GM23338 (cell line): ENCODE measurements around the gene GAB2. TPM values are rescaled to one million over a fixed set of nuclear protein-coding genes. Genes with fewer than 3 reads are reported as not detected.

Experiments
- ATAC-seq: fragments of 200-7000 bp; cut with Tn5 transposase; 3 replicates; pipeline ENCODE4 v1.9.1; 2020
- DNase-seq: peaks from one replicate; pipeline ENCODE4 v3.0.0-alpha.2; 2015; ENCODE audit warnings: low spot score
- H2AFZ ChIP-seq: fragments of 200-600 bp; sonication (generic); 2 replicates; pipeline ENCODE4 v1.8.0; 2016; ENCODE audit warnings: antibody characterized with exemption, mild to moderate bottlenecking, moderate library complexity
- H3F3A ChIP-seq: fragments of 200-600 bp; sonication (generic); replicated peaks from 2 replicates; pipeline ENCODE4 v1.8.0; 2017; ENCODE audit warnings: antibody characterized with exemption, mixed run types, low read depth
- H3K27ac ChIP-seq: fragments of 200-600 bp; sonication (generic); 2 replicates; pipeline ENCODE4 v1.6.1; 2016; ENCODE audit warnings: low read depth
- H3K27me3 ChIP-seq: fragments of 200-600 bp; sonication (generic); 2 replicates; pipeline ENCODE4 v1.8.0; 2016; ENCODE audit warnings: mild to moderate bottlenecking, mixed run types, moderate library complexity; ENCODE audit not compliant: insufficient read depth
- H3K36me3 ChIP-seq: fragments of 200-600 bp; sonication (generic); 2 replicates; pipeline ENCODE4 v1.8.0; 2016; ENCODE audit warnings: mild to moderate bottlenecking; ENCODE audit not compliant: insufficient read depth
- H3K4me1 ChIP-seq: fragments of 200-600 bp; sonication (generic); 2 replicates; pipeline ENCODE4 v1.8.0; 2016; ENCODE audit warnings: mild to moderate bottlenecking, moderate library complexity; ENCODE audit not compliant: insufficient read depth
- H3K4me2 ChIP-seq: fragments of 200-600 bp; sonication (generic); 2 replicates; pipeline ENCODE4 v1.7.1; 2017; ENCODE audit warnings: mixed run types
- H3K4me3 ChIP-seq: fragments of 200-600 bp; sonication (generic); 2 replicates; pipeline ENCODE4 v1.6.1; 2016; ENCODE audit warnings: mixed run types
- H3K79me2 ChIP-seq: fragments of 200-600 bp; sonication (generic); replicated peaks from 2 replicates; pipeline ENCODE4 v1.8.0; 2017; ENCODE audit warnings: mild to moderate bottlenecking; ENCODE audit not compliant: insufficient read depth
- H3K9me2 ChIP-seq: fragments of 200-600 bp; sonication (generic); 2 replicates; pipeline ENCODE4 v1.8.0; 2017; ENCODE audit not compliant: insufficient read depth
- H4K20me1 ChIP-seq: fragments of 200-600 bp; sonication (generic); replicated peaks from 2 replicates; pipeline ENCODE4 v1.8.0; 2017; ENCODE audit warnings: mild to moderate bottlenecking; ENCODE audit not compliant: insufficient read depth
- H3K27ac Mint-ChIP-seq: 2 replicates; pipeline ENCODE4 v1.8.0; 2020; ENCODE audit warnings: inconsistent platforms, mild to moderate bottlenecking, moderate library complexity, mixed read lengths
- H3K27me3 Mint-ChIP-seq: 3 replicates; pipeline ENCODE4 v1.8.0; 2022; ENCODE audit warnings: low read depth, mild to moderate bottlenecking, moderate library complexity, mixed read lengths, inconsistent platforms; ENCODE audit not compliant: insufficient read depth, poor library complexity
- H3K36me3 Mint-ChIP-seq: 3 replicates; pipeline ENCODE4 v1.8.0; 2021; ENCODE audit warnings: low read depth, mild to moderate bottlenecking, inconsistent platforms, moderate library complexity, mixed read lengths
- H3K4me1 Mint-ChIP-seq: 3 replicates; pipeline ENCODE4 v1.8.0; 2020; ENCODE audit warnings: mild to moderate bottlenecking, inconsistent platforms, mixed read lengths
- H3K4me3 Mint-ChIP-seq: 3 replicates; pipeline ENCODE4 v1.8.0; 2021; ENCODE audit warnings: moderate library complexity, mild to moderate bottlenecking, inconsistent platforms, mixed read lengths
- H3K9me3 Mint-ChIP-seq: 3 replicates; pipeline ENCODE4 v1.8.0; 2020; ENCODE audit warnings: moderate library complexity, mild to moderate bottlenecking, inconsistent platforms, mixed read lengths
- CREB1 ChIP-seq: fragments of 250-450 bp; sonication (Bioruptor Pico); IDR thresholded peaks from 2 replicates; pipeline ENCODE4 v1.5.0; 2020; ENCODE audit warnings: low read depth, mild to moderate bottlenecking, moderate library complexity
- NANOG ChIP-seq: IDR thresholded peaks from 2 replicates; pipeline ENCODE4 v1.6.1; 2016; ENCODE audit warnings: antibody characterized with exemption, borderline replicate concordance
- STAT1 ChIP-seq: IDR thresholded peaks from one replicate; pipeline ENCODE4 v1.6.1; 2016; ENCODE audit warnings: antibody characterized with exemption; ENCODE audit not compliant: unreplicated experiment
- ZNF114 ChIP-seq: fragments of 250-450 bp; sonication (Bioruptor Pico); IDR thresholded peaks from 2 replicates; pipeline ENCODE4 v1.5.0; 2020; ENCODE audit warnings: mild to moderate bottlenecking, moderate library complexity
- ZNF331 ChIP-seq: fragments of 250-450 bp; sonication (Bioruptor Pico); IDR thresholded peaks from 2 replicates; pipeline ENCODE4 v1.5.0; 2020; ENCODE audit warnings: low read depth, mild to moderate bottlenecking, moderate library complexity
- polyA plus RNA-seq: library from polyadenylated mRNA; unstranded; fragments of >200 nt; fragmentation: Nextera tagmentation; extraction: Ambion mirVana; gene quantifications from 2 replicates; pipeline ENCODE4 v1.2.1, GENCODE V29; 2016
- total RNA-seq: library from RNA; depleted of rRNA; stranded (reverse); fragments of >200 nt; shearing (Covaris generic); gene quantifications from 2 replicates; pipeline ENCODE4 v1.2.3, GENCODE V29; 2014
- TF ChIP-seq, protein P1 (sequence below): IDR thresholded peaks from 2 replicates; pipeline ENCODE4 v1.6.1; 2016; ENCODE audit warnings: antibody characterized with exemption
- TF ChIP-seq, protein P2 (sequence below): fragments of 250-450 bp; sonication (Bioruptor Pico); IDR thresholded peaks from 2 replicates; pipeline ENCODE4 v1.5.0; 2020; ENCODE audit warnings: mild to moderate bottlenecking, moderate library complexity

Gene GAB2
- total and polyA plus RNA-seq, 2 experiments from 2014 or later: 2.0 to 10.8 TPM

DNA sequence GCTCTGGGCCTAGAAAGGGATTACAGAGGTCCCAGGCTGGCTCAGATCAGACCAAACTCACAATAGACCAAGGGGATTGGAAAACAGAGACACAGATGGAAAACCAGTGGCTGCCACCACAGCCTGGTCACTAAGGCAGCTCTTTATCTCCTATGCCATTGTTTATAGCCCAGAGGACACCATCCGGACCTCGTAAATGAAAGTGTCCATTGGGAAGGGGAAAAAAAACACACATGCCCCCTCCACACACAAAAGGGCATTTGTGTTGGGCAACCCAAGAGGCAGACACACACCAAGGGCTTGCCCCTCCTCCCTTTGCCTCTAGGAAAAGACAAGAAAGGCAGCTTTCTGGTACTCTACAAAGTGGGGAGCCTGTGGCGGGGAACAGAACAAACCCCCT is 85.9 kb downstream of the GAB2 start:
- no peaks in the 10 kb centered on the region for H3K27me3 Mint-ChIP-seq
- no peaks in the 10 kb centered on the region for H3F3A ChIP-seq
- H3K9me2 ChIP-seq: peaks cover 2% of the 10 kb centered on the region; the same call in 1 of the 2 replicates
- no peak overlapping the region for H3K4me3 ChIP-seq
- H3K4me3 Mint-ChIP-seq: no peak overlapping the region
- no peak for TF ChIP-seq ZNF114 (CRISPR knock-in tag)
- no peak for TF ChIP-seq CREB1 (CRISPR knock-in tag)
- no peak for TF ChIP-seq STAT1
- TF ChIP-seq, protein P1, sequence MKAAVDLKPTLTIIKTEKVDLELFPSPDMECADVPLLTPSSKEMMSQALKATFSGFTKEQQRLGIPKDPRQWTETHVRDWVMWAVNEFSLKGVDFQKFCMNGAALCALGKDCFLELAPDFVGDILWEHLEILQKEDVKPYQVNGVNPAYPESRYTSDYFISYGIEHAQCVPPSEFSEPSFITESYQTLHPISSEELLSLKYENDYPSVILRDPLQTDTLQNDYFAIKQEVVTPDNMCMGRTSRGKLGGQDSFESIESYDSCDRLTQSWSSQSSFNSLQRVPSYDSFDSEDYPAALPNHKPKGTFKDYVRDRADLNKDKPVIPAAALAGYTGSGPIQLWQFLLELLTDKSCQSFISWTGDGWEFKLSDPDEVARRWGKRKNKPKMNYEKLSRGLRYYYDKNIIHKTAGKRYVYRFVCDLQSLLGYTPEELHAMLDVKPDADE: no peak
- no peak for TF ChIP-seq NANOG
- TF ChIP-seq, protein P2, sequence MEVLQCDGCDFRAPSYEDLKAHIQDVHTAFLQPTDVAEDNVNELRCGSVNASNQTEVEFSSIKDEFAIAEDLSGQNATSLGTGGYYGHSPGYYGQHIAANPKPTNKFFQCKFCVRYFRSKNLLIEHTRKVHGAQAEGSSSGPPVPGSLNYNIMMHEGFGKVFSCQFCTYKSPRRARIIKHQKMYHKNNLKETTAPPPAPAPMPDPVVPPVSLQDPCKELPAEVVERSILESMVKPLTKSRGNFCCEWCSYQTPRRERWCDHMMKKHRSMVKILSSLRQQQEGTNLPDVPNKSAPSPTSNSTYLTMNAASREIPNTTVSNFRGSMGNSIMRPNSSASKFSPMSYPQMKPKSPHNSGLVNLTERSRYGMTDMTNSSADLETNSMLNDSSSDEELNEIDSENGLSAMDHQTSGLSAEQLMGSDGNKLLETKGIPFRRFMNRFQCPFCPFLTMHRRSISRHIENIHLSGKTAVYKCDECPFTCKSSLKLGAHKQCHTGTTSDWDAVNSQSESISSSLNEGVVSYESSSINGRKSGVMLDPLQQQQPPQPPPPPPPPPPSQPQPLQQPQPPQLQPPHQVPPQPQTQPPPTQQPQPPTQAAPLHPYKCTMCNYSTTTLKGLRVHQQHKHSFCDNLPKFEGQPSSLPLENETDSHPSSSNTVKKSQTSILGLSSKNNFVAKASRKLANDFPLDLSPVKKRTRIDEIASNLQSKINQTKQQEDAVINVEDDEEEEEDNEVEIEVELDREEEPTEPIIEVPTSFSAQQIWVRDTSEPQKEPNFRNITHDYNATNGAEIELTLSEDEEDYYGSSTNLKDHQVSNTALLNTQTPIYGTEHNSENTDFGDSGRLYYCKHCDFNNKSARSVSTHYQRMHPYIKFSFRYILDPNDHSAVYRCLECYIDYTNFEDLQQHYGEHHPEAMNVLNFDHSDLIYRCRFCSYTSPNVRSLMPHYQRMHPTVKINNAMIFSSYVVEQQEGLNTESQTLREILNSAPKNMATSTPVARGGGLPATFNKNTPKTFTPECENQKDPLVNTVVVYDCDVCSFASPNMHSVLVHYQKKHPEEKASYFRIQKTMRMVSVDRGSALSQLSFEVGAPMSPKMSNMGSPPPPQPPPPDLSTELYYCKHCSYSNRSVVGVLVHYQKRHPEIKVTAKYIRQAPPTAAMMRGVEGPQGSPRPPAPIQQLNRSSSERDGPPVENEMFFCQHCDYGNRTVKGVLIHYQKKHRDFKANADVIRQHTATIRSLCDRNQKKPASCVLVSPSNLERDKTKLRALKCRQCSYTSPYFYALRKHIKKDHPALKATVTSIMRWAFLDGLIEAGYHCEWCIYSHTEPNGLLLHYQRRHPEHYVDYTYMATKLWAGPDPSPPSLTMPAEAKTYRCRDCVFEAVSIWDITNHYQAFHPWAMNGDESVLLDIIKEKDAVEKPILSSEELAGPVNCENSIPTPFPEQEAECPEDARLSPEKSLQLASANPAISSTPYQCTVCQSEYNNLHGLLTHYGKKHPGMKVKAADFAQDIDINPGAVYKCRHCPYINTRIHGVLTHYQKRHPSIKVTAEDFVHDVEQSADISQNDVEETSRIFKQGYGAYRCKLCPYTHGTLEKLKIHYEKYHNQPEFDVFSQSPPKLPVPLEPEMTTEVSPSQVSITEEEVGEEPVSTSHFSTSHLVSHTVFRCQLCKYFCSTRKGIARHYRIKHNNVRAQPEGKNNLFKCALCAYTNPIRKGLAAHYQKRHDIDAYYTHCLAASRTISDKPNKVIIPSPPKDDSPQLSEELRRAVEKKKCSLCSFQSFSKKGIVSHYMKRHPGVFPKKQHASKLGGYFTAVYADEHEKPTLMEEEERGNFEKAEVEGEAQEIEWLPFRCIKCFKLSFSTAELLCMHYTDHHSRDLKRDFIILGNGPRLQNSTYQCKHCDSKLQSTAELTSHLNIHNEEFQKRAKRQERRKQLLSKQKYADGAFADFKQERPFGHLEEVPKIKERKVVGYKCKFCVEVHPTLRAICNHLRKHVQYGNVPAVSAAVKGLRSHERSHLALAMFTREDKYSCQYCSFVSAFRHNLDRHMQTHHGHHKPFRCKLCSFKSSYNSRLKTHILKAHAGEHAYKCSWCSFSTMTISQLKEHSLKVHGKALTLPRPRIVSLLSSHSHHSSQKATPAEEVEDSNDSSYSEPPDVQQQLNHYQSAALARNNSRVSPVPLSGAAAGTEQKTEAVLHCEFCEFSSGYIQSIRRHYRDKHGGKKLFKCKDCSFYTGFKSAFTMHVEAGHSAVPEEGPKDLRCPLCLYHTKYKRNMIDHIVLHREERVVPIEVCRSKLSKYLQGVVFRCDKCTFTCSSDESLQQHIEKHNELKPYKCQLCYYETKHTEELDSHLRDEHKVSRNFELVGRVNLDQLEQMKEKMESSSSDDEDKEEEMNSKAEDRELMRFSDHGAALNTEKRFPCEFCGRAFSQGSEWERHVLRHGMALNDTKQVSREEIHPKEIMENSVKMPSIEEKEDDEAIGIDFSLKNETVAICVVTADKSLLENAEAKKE (CRISPR knock-in tag): no peak
- TF ChIP-seq ZNF331: no peak
- peaks cover 5% of the 10 kb centered on the region; the same call in 2 of the 3 replicates for H3K36me3 Mint-ChIP-seq
- no peaks in the 10 kb centered on the region for H3K36me3 ChIP-seq
- H2AFZ ChIP-seq: no peak overlapping the region
- no peaks in the 10 kb centered on the region for H3K79me2 ChIP-seq
- H4K20me1 ChIP-seq: peaks cover 3% of the 10 kb centered on the region; the same call in 1 of the 2 replicates
- ATAC-seq (no peak), DNase-seq (no peak)
- H3K9me3 Mint-ChIP-seq: peaks cover 4% of the 10 kb centered on the region; the same call in 1 of the 3 replicates
- H3K4me1 Mint-ChIP-seq: peaks cover 3% of the 10 kb centered on the region; the same call in 2 of the 3 replicates
- no peak overlapping the region for H3K4me2 ChIP-seq
- no peak overlapping the region for H3K27ac ChIP-seq
- H3K4me1 ChIP-seq: no peaks in the 10 kb centered on the region
- H3K27ac Mint-ChIP-seq: 0 out of 2 replicates have a peak overlapping the region, but pooled peaks have one; percentile 16
- H3K27me3 ChIP-seq: no peaks in the 10 kb centered on the region
